ENCODE data around the gene FAM168A. TPM values are rescaled to one million over a fixed set of nuclear protein-coding genes. Genes with fewer than 3 reads are reported as not detected.
"Not testable (repeated sequence)": the region's sequence is repeated elsewhere in the genome, so short reads cannot be mapped to it uniquely, and the experiment has no call there.

Gene FAM168A
- polyA plus RNA-seq, 1 donor (not counting 4 experiments of a cell fraction or from before 2014, with no cell fraction given): 11.8 TPM

DNA sequence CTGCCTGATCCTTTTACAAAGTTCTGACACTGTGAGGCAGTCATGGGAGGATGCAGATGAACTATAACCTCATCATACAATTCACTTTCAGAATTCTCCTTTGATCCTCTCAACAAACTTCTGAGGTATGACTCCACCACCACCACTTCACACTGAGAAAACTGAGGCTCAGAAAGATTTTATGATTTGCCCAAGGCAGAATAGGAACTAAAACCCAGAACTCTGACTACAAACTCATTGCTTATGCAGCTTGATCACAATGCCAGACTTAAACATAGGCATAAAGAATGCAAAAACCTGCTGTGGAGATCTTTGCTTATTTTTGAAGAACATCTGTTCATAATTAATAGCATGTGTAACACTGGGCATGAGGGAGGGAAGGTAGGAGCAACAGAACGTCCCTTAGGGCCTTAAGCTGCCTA lies 20.4 kb downstream of the FAM168A start:
- H3K4me2 ChIP-seq (ENCODE audit: control insufficient read depth, extremely low read depth, insufficient read depth, low read depth, low read length): no peak overlapping the region
- FAIRE-seq (no peak), DNase-seq (ENCODE audit: low read depth, low spot score) (no peak)
- H3K27ac ChIP-seq (ENCODE audit: control insufficient read depth, insufficient read depth, low read length): no peak overlapping the region
- H3K4me3 ChIP-seq (ENCODE audit: control insufficient read depth in 2 of 3, extremely low read depth in 1 of 3, insufficient read depth in 2 of 3, low read depth in 1 of 3, low read length in 3 of 3): no peak overlapping the region
- H2AFZ ChIP-seq (ENCODE audit: control insufficient read depth, low read length): no peak overlapping the region
- H3K27me3 ChIP-seq (ENCODE audit: control insufficient read depth, extremely low read depth, insufficient read depth, low read length): no peaks in the 10 kb centered on the region
- dilution Hi-C loops (cut with MboI; ENCODE audit: extremely low pct_ligation_motif_present, low sequenced_read_pairs): no loop called here
- TF ChIP-seq CTCF (optimal IDR thresholded peaks at IDR 0.05 in 1 of 3, IDR thresholded peaks at IDR 0.05 in 1 of 3, conservative IDR thresholded peaks at IDR 0.05 in 1 of 3; ENCODE audit: extremely low read depth in 1 of 3, insufficient read depth in 2 of 3, low read length in 3 of 3) (no peak), EZH2 (IDR thresholded peaks at IDR 0.05; ENCODE audit: low read length) (no peak)
- no peak overlapping the region for H3K9ac ChIP-seq (ENCODE audit: control insufficient read depth, extremely low read depth, insufficient read depth, low read length)
- H3K9me1 ChIP-seq (ENCODE audit: control insufficient read depth, extremely low read depth, insufficient read depth, low read length): no peaks in the 10 kb centered on the region
- H3K79me2 ChIP-seq (ENCODE audit: control insufficient read depth, insufficient read depth, low read length): no peaks in the 10 kb centered on the region
- H3K36me3 ChIP-seq (ENCODE audit: control insufficient read depth in 2 of 2, extremely low read depth in 1 of 2, insufficient read depth in 2 of 2, low read length in 2 of 2): no peaks in the 10 kb centered on the region
- H4K20me1 ChIP-seq (ENCODE audit: control insufficient read depth, extremely low read depth, insufficient read depth, low read length): no peaks in the 10 kb centered on the region
- H3K9me3 ChIP-seq (ENCODE audit: control insufficient read depth, low read depth, low read length): no peaks in the 10 kb centered on the region
- no peaks in the 10 kb centered on the region for H3K4me1 ChIP-seq (ENCODE audit: control insufficient read depth, extremely low read depth, insufficient read depth, low read length)

DNA sequence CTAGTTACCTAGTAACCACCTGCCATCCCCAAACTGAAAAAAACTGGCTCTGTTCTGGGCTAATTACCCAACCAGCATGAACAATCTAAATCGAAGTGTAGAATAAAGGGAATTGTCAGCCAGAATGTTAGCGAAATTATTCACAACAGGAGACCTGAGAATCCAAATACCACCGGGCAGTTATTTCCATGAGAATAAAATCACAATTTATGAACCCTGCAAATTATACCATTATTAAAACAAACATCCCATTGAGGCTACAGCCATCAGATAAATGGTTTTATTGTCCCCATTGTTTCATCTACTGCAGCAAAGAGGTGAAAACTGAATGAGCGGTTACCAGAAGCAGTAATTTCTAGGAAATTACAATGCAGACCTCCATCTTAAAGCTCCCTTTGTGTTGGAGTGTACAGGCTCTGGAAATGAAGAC lies 21.7 kb downstream of the FAM168A start:
- FAIRE-seq (no peak), DNase-seq (ENCODE audit: low read depth, low spot score) (no peak)
- no peaks in the 10 kb centered on the region for H3K79me2 ChIP-seq (ENCODE audit: control insufficient read depth, insufficient read depth, low read length)
- TF ChIP-seq CTCF (optimal IDR thresholded peaks at IDR 0.05 in 1 of 3, IDR thresholded peaks at IDR 0.05 in 1 of 3, conservative IDR thresholded peaks at IDR 0.05 in 1 of 3; ENCODE audit: extremely low read depth in 1 of 3, insufficient read depth in 2 of 3, low read length in 3 of 3): no peak
- TF ChIP-seq EZH2 (IDR thresholded peaks at IDR 0.05; ENCODE audit: low read length): no peak
- no peak overlapping the region for H3K4me2 ChIP-seq (ENCODE audit: control insufficient read depth, extremely low read depth, insufficient read depth, low read depth, low read length)
- H3K27me3 ChIP-seq (ENCODE audit: control insufficient read depth, extremely low read depth, insufficient read depth, low read length): no peaks in the 10 kb centered on the region
- H3K27ac ChIP-seq (ENCODE audit: control insufficient read depth, insufficient read depth, low read length): no peak overlapping the region
- H3K4me1 ChIP-seq (ENCODE audit: control insufficient read depth, extremely low read depth, insufficient read depth, low read length): no peaks in the 10 kb centered on the region
- no peak overlapping the region for H3K4me3 ChIP-seq (ENCODE audit: control insufficient read depth in 2 of 3, extremely low read depth in 1 of 3, insufficient read depth in 2 of 3, low read depth in 1 of 3, low read length in 3 of 3)
- dilution Hi-C loops (cut with MboI; ENCODE audit: extremely low pct_ligation_motif_present, low sequenced_read_pairs): no loop called here
- no peaks in the 10 kb centered on the region for H3K9me3 ChIP-seq (ENCODE audit: control insufficient read depth, low read depth, low read length)
- no peak overlapping the region for H3K9ac ChIP-seq (ENCODE audit: control insufficient read depth, extremely low read depth, insufficient read depth, low read length)
- H3K9me1 ChIP-seq (ENCODE audit: control insufficient read depth, extremely low read depth, insufficient read depth, low read length): no peaks in the 10 kb centered on the region
- no peaks in the 10 kb centered on the region for H3K36me3 ChIP-seq (ENCODE audit: control insufficient read depth in 2 of 2, extremely low read depth in 1 of 2, insufficient read depth in 2 of 2, low read length in 2 of 2)
- no peaks in the 10 kb centered on the region for H4K20me1 ChIP-seq (ENCODE audit: control insufficient read depth, extremely low read depth, insufficient read depth, low read length)
- H2AFZ ChIP-seq (ENCODE audit: control insufficient read depth, low read length): no peak overlapping the region

DNA sequence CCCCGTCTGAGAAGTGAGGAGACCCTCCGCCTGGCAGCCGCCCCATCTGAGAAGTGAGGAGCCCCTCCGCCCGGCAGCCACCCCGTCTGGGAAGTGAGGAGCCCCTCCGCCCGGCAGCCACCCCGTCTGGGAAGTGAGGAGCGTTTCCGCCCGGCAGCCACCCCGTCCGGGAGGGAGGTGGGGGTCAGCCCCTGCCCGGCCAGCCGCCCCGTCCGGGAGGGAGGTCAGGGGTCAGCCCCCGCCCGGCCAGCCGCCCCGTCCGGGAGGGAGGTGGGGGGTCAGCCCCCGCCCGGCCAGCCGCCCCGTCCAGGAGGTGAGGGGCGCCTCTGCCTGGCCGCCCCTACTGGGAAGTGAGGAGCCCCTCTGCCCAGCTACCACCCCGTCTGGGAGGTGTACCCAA lies 25.9 kb downstream of the FAM168A start:
- FAIRE-seq; H3K9me1 ChIP-seq (ENCODE audit: control insufficient read depth, extremely low read depth, insufficient read depth, low read length); H3K36me3 ChIP-seq (ENCODE audit: control insufficient read depth in 2 of 2, extremely low read depth in 1 of 2, insufficient read depth in 2 of 2, low read length in 2 of 2); H4K20me1 ChIP-seq (ENCODE audit: control insufficient read depth, extremely low read depth, insufficient read depth, low read length); H3K4me3 ChIP-seq (ENCODE audit: control insufficient read depth in 2 of 3, extremely low read depth in 1 of 3, insufficient read depth in 2 of 3, low read depth in 1 of 3, low read length in 3 of 3); H2AFZ ChIP-seq (ENCODE audit: control insufficient read depth, low read length); H3K79me2 ChIP-seq (ENCODE audit: control insufficient read depth, insufficient read depth, low read length); dilution Hi-C loops (cut with MboI; ENCODE audit: extremely low pct_ligation_motif_present, low sequenced_read_pairs); H3K27ac ChIP-seq (ENCODE audit: control insufficient read depth, insufficient read depth, low read length); DNase-seq (ENCODE audit: low read depth, low spot score); H3K9ac ChIP-seq (ENCODE audit: control insufficient read depth, extremely low read depth, insufficient read depth, low read length); H3K27me3 ChIP-seq (ENCODE audit: control insufficient read depth, extremely low read depth, insufficient read depth, low read length); H3K4me2 ChIP-seq (ENCODE audit: control insufficient read depth, extremely low read depth, insufficient read depth, low read depth, low read length); H3K9me3 ChIP-seq (ENCODE audit: control insufficient read depth, low read depth, low read length): not testable (repeated sequence)
- peaks cover 13% of the 10 kb centered on the region for H3K4me1 ChIP-seq (ENCODE audit: control insufficient read depth, extremely low read depth, insufficient read depth, low read length)

All from keratinocyte (primary cell).